HCT116 (cell line): Measurements from ENCODE around the gene TNRC18. TPM values are rescaled to one million over a fixed set of nuclear protein-coding genes. Genes with fewer than 3 reads are reported as not detected.

Source experiments
- ATAC-seq: fragments of 200-7000 bp; cut with Tn5 transposase; 2 replicates; pipeline ENCODE4 v1.9.1; 2020; ENCODE audit warnings: mild to moderate bottlenecking, moderate library complexity
- BruUV-seq: library from RNA; stranded (reverse); fragments of 400-500 nt; replicated peaks from 2 replicates; lab custom pipeline; 2021; lab: Mats Ljungman, UMichigan
- CTCF ChIA-PET: fragments of 300-600 bp; sonication (Branson Sonifier 250); formaldehyde crosslinking; loops from one replicate; lab custom pipeline; 2021; ENCODE audit warnings: antibody characterized with exemption; lab: Charles Lee
- POLR2A ChIA-PET: fragments of 300-600, 350-600 bp; sonication (Branson Sonifier 250); formaldehyde crosslinking; loops from one replicate; lab custom pipeline; 2021; ENCODE audit warnings: antibody characterized with exemption; lab: Charles Lee
- RAD21 ChIA-PET, 2 experiments: fragments of 300-600 bp; sonication (Branson Sonifier 250); formaldehyde crosslinking; loops; one replicate each; lab custom pipeline; 2023; ENCODE audit warnings: low total read pairs in 2 of 2; ENCODE audit not compliant: uncharacterized antibody in 2 of 2, unreplicated experiment in 2 of 2, low non-redundant PET in 1 of 2; lab: Charles Lee
- DNase-seq: peaks from one replicate; pipeline ENCODE4 v3.0.0-alpha.2; 2010; ENCODE audit warnings: low read depth, low spot score
- H2AFZ ChIP-seq: fragments of 200-600 bp; shearing (Covaris generic), sonication (generic); 2 replicates; pipeline ENCODE4 v1.6.1; 2017; ENCODE audit warnings: low read depth, mixed run types, mixed read lengths, antibody characterized with exemption, low read length; ENCODE audit not compliant: poor library complexity, severe bottlenecking
- H3K27ac ChIP-seq: 2 replicates; pipeline ENCODE4 v1.5.1; 2012; ENCODE audit warnings: low read depth, low read length
- H3K27me3 ChIP-seq: fragments of 200-600 bp; sonication (generic); 2 replicates; pipeline ENCODE4 v1.6.1; 2016; ENCODE audit warnings: mixed run types, low read length, mixed read lengths; ENCODE audit not compliant: insufficient read depth
- H3K36me3 ChIP-seq, 2 experiments: fragments of 200-500 bp in 1 of 2; fragments of 200-600 bp in 1 of 2; sonication (Bioruptor generic) in 1 of 2; sonication (generic) in 1 of 2; 2 replicates each; pipeline versions ENCODE4 v1.5.1 to v1.6.1; 2014 to 2016; ENCODE audit warnings: low read length in 2 of 2, inconsistent platforms in 1 of 2, mixed read lengths in 1 of 2, mixed run types in 1 of 2; ENCODE audit not compliant: insufficient read depth in 2 of 2, control insufficient read depth in 1 of 2
- H3K4me1 ChIP-seq, 2 experiments: fragments of 200-600 bp in 1 of 2; sonication (generic) in 1 of 2; 2 replicates each; pipeline versions ENCODE4 v1.5.1 to v1.6.1; 2012 to 2017; ENCODE audit warnings: low read length in 2 of 2, inconsistent platforms in 1 of 2, mild to moderate bottlenecking in 1 of 2, mixed read lengths in 1 of 2, mixed run types in 1 of 2, moderate library complexity in 1 of 2; ENCODE audit not compliant: insufficient read depth in 2 of 2, control insufficient read depth in 1 of 2
- H3K4me2 ChIP-seq: fragments of 200-600 bp; sonication (generic); 2 replicates; pipeline ENCODE4 v1.6.1; 2017; ENCODE audit warnings: mixed run types, low read length, mixed read lengths
- H3K4me3 ChIP-seq, 2 experiments: fragments of 200-600 bp in 1 of 2; sonication (generic) in 1 of 2; replicated peaks in 1 of 2; 2 replicates each; pipeline ENCODE4 v1.5.1; 2011 to 2016; ENCODE audit warnings: low read length in 2 of 2, control low read depth in 1 of 2, low read depth in 1 of 2, mild to moderate bottlenecking in 1 of 2, mixed read lengths in 1 of 2, mixed run types in 1 of 2
- H3K79me2 ChIP-seq: fragments of 200-600 bp; sonication (generic); 2 replicates; pipeline ENCODE4 v1.6.1; 2017; ENCODE audit warnings: mild to moderate bottlenecking, mixed run types, low read length, moderate library complexity, mixed read lengths; ENCODE audit not compliant: insufficient read depth
- H3K9ac ChIP-seq: fragments of 200-600 bp; sonication (generic); 2 replicates; pipeline ENCODE4 v1.6.1; 2016; ENCODE audit warnings: low read length, mixed read lengths
- H3K9me2 ChIP-seq: fragments of 200-600 bp; sonication (generic), shearing (Covaris generic); 2 replicates; pipeline ENCODE4 v1.6.1; 2017; ENCODE audit warnings: mixed run types, mild to moderate bottlenecking, moderate library complexity; ENCODE audit not compliant: insufficient read depth
- H3K9me3 ChIP-seq, 2 experiments: fragments of 200-500 bp in 1 of 2; fragments of 200-600 bp in 1 of 2; sonication (Bioruptor generic) in 1 of 2; sonication (generic) in 1 of 2; 2 replicates each; pipeline ENCODE4 v1.6.1; 2014 to 2017; ENCODE audit warnings: low read length in 2 of 2, mixed read lengths in 2 of 2, inconsistent platforms in 1 of 2, low read depth in 1 of 2, mild to moderate bottlenecking in 1 of 2, mixed run types in 1 of 2, moderate library complexity in 1 of 2; ENCODE audit not compliant: control insufficient read depth in 1 of 2, insufficient read depth in 1 of 2
- H4K20me1 ChIP-seq: fragments of 200-600 bp; sonication (generic), shearing (Covaris generic); 2 replicates; pipeline ENCODE4 v1.6.1; 2017; ENCODE audit warnings: mixed run types, mild to moderate bottlenecking, moderate library complexity; ENCODE audit not compliant: insufficient read depth
- CEBPB ChIP-seq: IDR thresholded peaks from 2 replicates; pipeline ENCODE4 v1.6.1; 2012; ENCODE audit warnings: low read depth
- EGR1 ChIP-seq: IDR thresholded peaks from 2 replicates; pipeline ENCODE4 v1.6.1; 2012; ENCODE audit warnings: low read depth
- ELF1 ChIP-seq: IDR thresholded peaks from 2 replicates; pipeline ENCODE4 v1.6.1; 2012; ENCODE audit warnings: low read depth, borderline replicate concordance
- EZH2 ChIP-seq: fragments of 200-600 bp; sonication (generic); IDR thresholded peaks from 2 replicates; pipeline ENCODE4 v1.6.1; 2017; ENCODE audit warnings: antibody characterized with exemption, mixed run types
- JUND ChIP-seq: IDR thresholded peaks from 2 replicates; pipeline ENCODE4 v1.6.1; 2012
- MAX ChIP-seq: IDR thresholded peaks from 2 replicates; pipeline ENCODE4 v1.6.1; 2012
- POLR2A ChIP-seq: IDR thresholded peaks from 2 replicates; pipeline ENCODE4 v1.7.0; 2011; ENCODE audit warnings: borderline replicate concordance; ENCODE audit not compliant: insufficient read depth, insufficient read length; ENCODE audit errors: extremely low read depth
- SIN3A ChIP-seq: IDR thresholded peaks from 2 replicates; pipeline ENCODE4 v1.6.1; 2012; ENCODE audit warnings: low read depth
- SRF ChIP-seq: IDR thresholded peaks from 2 replicates; pipeline ENCODE4 v1.6.1; 2012; ENCODE audit warnings: low read depth
- intact Hi-C: fragments of 100-400 bp; cut with micrococcal nuclease; formaldehyde crosslinking; loops from 2 replicates; pipeline ENCODE4 v1.10.0; 2022
- total RNA-seq: library from RNA; stranded (reverse); gene quantifications from one replicate; pipeline ENCODE4 v1.2.1, GENCODE V29; 2021; ENCODE audit not compliant: unreplicated experiment

Gene TNRC18
- total RNA-seq, 1 experiment from 2014 or later: 101 TPM

GRCh38 chr7:5283421-5284303, 140.0 kb downstream of the TNRC18 start:
- 0 out of 4 replicates have a peak, but pooled peaks cover 0 to under 1% of the 10 kb centered on the region in 2 experiments for H3K36me3 ChIP-seq
- TF ChIP-seq ELF1 (no peak), MAX (no peak), JUND (no peak), EGR1 (no peak), CEBPB (no peak), POLR2A (no peak), EZH2 (no peak), SIN3A (no peak), SRF (no peak)
- ATAC-seq (peak; percentile 12), DNase-seq (no peak)
- H2AFZ ChIP-seq: no peak overlapping the region
- ChIA-PET POLR2A (no interaction called here), CTCF (interaction anchor here (2.0 kb wide), 1 partner anchor 43 kb away, joined by 16 read pairs; no protein-coding TSS in a partner anchor), RAD21 (no interaction called here)
- H3K9me2 ChIP-seq: no peaks in the 10 kb centered on the region
- H3K9ac ChIP-seq: peak overlapping the region; percentile 53
- H3K79me2 ChIP-seq: no peaks in the 10 kb centered on the region
- peak overlapping the region; percentile 86 for H3K4me2 ChIP-seq
- H3K9me3 ChIP-seq: no peaks in the 10 kb centered on the region
- H3K27me3 ChIP-seq: no peaks in the 10 kb centered on the region
- intact Hi-C loops: no loop called here
- peak overlapping the region; percentile 48 to 62 for H3K4me3 ChIP-seq
- BruUV-seq: no TSS peak
- H3K27ac ChIP-seq: peak overlapping the region; percentile 40; the same call in 1 of the 2 replicates
- H3K4me1 ChIP-seq: peaks cover 12 to 22% of the 10 kb centered on the region in 2 experiments
- no peaks in the 10 kb centered on the region for H4K20me1 ChIP-seq
